Fibroblast of gingiva (primary cell): Measurements from ENCODE around the gene FAM89A.
A peak's percentile ranks its signal among the peaks of the same experiment; 100 is the strongest.
"Not testable (repeated sequence)": the region's sequence is repeated elsewhere in the genome, so short reads cannot be mapped to it uniquely, and the experiment has no call there.

Experiments used
- DNase-seq: peaks from one replicate; pipeline ENCODE4 v3.0.0-alpha.2; 2011; ENCODE audit warnings: low read depth

Gene FAM89A

GRCh38 chr1:230987448-230987847, 52.6 kb downstream of the FAM89A start:
- DNase-seq: no peak

DNA sequence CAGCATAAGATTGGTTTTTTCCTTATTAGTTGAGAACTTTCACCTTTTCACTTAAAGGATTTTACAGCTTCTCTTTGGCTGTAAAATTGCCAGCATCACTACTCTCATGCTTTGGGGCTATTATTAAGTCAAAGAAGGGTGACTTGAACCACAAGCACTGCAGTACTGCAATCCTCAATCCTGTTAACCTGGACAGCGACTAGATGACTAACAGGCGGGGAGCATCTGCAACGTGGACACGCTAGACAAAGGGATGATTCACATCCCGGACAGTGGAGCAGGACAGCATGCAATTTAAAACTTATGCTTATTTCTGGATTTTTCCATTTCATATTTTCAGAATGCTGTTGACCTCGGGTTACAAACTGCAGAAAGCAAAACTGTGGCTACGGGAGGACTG, 53.1 kb downstream of the FAM89A start:
- peak; percentile 28 for DNase-seq

- DNase-seq: no peak
These were observed 54.3 kb downstream of the FAM89A start for GRCh38 chr1:230985711-230986110.

DNA sequence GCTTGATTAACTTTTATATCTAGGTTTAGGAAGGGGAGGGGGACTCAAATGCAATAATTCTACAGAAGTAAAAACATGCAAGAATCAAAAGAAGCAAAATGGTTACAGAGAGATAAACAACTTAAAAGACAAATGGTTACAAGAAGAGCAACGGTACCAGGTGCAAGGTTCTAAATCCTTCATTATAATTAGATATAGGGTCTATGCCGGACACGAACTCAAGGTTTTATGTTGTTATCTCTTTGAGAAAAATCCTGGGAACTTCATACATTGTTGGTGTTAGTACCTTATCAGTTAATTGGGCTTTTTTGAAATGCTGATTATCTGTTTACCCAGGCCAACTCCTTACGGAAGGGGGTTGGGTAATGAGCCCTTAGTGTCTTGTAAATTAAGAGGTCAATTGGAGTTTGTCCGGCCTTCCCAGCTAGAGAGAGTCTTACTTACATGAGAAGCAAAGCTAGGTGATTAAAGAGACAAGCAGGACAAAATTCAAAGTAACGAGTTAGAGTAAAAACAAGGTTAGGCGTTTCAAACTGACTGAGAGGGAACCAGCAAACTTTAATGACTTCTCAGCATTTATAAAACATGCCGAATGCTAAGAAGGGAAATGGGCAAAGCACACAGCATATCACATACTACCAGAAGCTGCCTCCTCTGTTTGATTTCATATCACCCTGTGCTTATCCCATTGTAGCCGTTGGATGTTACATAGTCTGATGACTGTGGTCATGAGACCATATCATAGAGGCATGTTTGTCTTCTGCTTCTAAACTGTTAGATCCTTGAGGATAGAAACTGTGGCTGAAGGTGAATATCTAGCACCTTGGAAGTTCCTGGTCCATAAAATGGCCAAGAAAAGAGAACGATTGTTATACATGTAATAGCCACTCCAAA, 55.2 kb downstream of the FAM89A start:
- DNase-seq: not testable (repeated sequence)

DNA sequence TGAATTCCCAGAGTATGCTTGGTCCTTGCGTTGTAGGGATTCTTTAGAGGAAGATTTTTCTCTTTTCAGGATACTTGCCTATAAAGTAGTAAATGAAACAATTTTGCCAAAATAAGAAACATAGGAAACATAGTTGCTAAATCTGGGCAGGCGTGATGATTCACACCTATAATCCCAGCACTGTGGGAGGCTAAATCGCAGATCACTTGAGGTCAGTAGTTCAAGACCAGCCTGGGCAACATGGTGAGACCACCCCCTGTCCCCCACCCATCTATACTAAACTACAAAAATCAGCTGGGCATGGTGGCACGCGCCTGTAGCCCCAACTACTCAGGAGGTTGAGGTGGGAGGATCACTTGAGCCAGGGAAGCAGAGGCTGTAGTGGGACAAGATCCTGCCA, 56.2 kb downstream of the FAM89A start:
- DNase-seq: no peak

- DNase-seq: peak; percentile 6
These were observed 57.4 kb downstream of the FAM89A start for GRCh38 chr1:230982696-230983095.

DNA sequence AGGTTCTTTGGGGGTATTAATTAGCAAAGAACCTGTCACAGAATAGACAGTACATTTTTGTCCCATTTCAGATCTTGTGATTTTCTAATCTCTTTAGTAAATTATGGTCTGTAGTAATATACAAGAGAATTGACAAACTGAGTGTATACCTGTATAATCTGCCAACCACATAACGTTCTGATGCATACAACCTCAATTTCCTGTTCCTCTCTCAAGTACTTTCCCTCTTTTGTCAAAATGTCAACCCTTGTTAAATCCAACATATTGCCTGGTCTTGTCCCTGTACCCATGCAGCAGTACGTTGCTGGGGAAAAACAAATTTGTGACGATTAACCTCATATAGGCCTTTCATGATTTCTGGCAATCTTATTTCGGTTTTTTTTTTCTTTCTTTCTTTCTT, 60.1 kb downstream of the FAM89A start:
- DNase-seq: no peak

GRCh38 chr1:230979389-230979716, 60.7 kb downstream of the FAM89A start:
- DNase-seq: no peak

GRCh38 chr1:230978491-230979388, 61.3 kb downstream of the FAM89A start, which contains the start of the genes ARV1 and TTC13:
TSS of gene ARV1 (plus strand) at chr1:230979094. CDS start at chr1:230979106, 12 bp downstream.
TSS of gene TTC13 (minus strand) at chr1:230978861. CDS start at chr1:230978830, 31 bp downstream.
- peak; percentile 98 for DNase-seq

DNA sequence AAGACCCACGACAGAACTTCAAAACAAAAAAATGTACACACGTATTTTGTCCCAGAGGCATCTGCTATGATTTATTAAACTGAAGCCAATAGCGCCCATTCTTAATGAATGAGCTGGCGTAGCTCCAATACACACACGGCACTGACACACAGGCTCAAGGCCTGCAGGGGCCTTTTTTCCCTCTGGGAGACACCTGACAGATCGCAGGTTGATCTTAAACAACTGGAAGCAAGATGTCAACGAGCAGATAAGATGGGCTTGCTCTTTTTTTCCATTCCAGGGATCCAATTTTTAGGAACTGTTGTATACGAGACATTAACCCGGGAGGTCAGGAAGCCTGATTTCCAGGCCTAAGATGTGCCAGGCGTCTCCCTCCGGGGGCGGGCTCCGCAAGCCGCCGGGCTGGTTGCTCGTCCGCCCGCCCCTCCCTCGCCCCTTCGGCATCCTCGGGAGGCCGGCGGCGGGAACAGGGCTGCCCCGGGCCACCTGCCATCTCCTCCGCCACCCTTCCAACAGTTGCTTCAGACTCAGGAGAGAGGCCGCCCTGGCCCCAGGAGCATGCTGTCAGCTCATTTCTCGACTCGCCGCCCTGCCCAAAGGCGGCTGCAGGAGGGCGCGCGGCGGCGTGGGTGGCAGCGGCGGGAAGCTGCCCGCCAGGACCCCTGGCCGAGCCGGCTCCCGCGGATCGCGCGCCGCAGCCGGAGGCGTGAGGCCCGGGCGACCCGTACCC, 62.1 kb downstream of the FAM89A start:
- DNase-seq: peak; percentile 10

GRCh38 chr1:230976825-230977747, 63.0 kb downstream of the FAM89A start:
- DNase-seq: no peak

DNA sequence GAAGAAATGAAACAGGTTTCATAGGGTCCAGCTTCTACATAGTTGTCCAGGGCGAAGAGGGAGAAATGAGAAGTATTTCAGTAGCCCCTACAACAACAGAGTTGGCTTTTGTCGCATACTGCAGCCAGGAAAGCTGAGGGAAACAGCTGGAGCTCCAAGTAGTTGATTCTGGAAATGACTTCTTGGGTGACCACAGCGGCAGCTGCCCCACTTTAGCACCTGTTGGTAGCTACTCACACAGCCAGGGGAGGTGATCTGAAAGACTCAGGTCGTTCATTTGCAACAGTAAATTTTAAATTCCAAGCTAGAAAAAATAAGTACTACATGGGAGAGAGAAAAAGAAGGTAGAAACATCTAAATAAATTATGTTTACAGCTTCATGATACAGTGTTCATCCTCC, 63.7 kb downstream of the FAM89A start:
- DNase-seq: no peak

DNA sequence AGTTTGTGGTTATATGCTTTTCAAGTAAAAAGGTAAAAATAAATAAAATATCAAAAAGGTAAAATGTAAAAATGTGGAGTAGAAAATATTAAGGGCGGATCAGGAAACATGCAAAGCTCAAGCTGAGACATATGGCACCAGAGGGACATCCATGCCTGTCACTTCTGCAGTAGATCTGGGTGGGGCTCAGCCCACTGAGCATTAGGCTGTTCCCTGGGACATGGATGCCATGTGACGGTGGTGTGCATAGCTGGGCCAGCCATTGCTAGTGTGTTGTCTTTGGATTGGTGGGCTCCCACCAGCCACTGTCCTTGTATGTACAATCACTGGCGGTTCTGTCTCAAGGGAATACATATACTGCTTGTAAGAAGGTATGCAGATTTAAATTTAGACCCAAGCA, 64.4 kb downstream of the FAM89A start:
- no peak for DNase-seq

GRCh38 chr1:230972855-230973271, 67.2 kb downstream of the FAM89A start:
- DNase-seq: no peak

- DNase-seq: no peak
These were observed 68.3 kb downstream of the FAM89A start for GRCh38 chr1:230971771-230972170.

DNA sequence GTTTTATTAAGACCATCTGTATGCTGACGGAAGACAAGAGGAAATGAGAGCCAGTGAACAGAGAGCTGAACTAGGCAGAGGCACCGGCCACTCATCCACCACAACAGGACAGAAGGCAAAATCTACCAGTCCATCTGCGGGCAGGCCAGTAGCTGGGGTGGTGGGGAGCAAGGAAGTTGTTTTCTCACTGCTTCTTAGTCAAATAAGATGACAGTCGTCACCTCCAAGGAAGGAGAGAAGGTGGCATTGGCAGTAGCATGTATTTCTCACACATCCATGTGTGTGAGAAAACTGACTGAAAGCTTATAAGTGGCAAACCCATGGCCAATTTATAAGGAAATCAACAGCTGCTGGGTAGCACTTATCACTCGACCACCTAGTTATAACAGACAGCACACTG, 69.6 kb downstream of the FAM89A start:
- DNase-seq: peak; percentile 19
